ENCODE data around the gene PEX26. TPM values are rescaled to one million over a fixed set of nuclear protein-coding genes. Genes with fewer than 3 reads are reported as not detected.
"Not testable (repeated sequence)": the region's sequence is repeated elsewhere in the genome, so short reads cannot be mapped to it uniquely, and the experiment has no call there.

The PEX26 gene
- total RNA-seq, 1 experiment from 2014 or later, result 12.2 TPM

DNA sequence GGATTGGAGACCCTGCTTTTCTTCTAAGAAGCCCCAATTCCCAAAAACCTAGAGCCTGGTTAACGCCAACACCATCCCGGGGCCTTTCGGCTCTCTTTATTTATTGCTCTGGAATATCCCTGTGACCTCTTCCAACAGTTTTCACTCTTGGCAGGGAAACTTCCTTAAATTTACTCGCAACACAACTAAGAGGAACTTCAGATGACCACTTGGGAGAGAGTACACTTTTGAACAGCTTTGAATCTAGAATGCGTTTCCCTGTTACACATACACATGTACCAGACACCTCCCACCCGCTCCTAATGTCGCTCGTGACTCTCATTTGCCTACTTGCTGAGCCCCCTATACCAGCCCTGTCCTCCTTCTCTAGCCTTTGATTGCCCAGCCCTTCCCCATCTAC lies 52.2 kb downstream of the PEX26 start:
- no peak for DNase-seq (ENCODE audit: low read depth)
- in situ Hi-C loops (cut with HindIII; ENCODE audit: low pct_unique_long_range_greater_than_20kb, low sequenced_read_pairs), result no loop called here

GRCh38 chr22:18130699-18131429 lies 53.1 kb downstream of the PEX26 start:
- in situ Hi-C loops (cut with HindIII; ENCODE audit: low pct_unique_long_range_greater_than_20kb, low sequenced_read_pairs), result no loop called here

GRCh38 chr22:18133452-18133851 lies 55.7 kb downstream of the PEX26 start:
- in situ Hi-C loops (cut with HindIII; ENCODE audit: low pct_unique_long_range_greater_than_20kb, low sequenced_read_pairs), result no loop called here
- no peak for DNase-seq (ENCODE audit: low read depth)

More at GRCh38 chr22:18130699-18131429, 53.1 kb downstream of the PEX26 start:
- no peak for DNase-seq (ENCODE audit: low read depth)

- DNase-seq (ENCODE audit: low read depth), result no peak
These were observed 59.0 kb downstream of the PEX26 start for GRCh38 chr22:18136563-18137320.

GRCh38 chr22:18141004-18141403 lies 63.2 kb downstream of the PEX26 start:
- in situ Hi-C loops (cut with HindIII; ENCODE audit: low pct_unique_long_range_greater_than_20kb, low sequenced_read_pairs); DNase-seq (ENCODE audit: low read depth): not testable (repeated sequence)

More at GRCh38 chr22:18136563-18137320, 59.0 kb downstream of the PEX26 start:
- in situ Hi-C loops (cut with HindIII; ENCODE audit: low pct_unique_long_range_greater_than_20kb, low sequenced_read_pairs), result no loop called here

- in situ Hi-C loops (cut with HindIII; ENCODE audit: low pct_unique_long_range_greater_than_20kb, low sequenced_read_pairs), result no loop called here
These were observed 66.3 kb downstream of the PEX26 start for GRCh38 chr22:18144105-18144504.

DNA sequence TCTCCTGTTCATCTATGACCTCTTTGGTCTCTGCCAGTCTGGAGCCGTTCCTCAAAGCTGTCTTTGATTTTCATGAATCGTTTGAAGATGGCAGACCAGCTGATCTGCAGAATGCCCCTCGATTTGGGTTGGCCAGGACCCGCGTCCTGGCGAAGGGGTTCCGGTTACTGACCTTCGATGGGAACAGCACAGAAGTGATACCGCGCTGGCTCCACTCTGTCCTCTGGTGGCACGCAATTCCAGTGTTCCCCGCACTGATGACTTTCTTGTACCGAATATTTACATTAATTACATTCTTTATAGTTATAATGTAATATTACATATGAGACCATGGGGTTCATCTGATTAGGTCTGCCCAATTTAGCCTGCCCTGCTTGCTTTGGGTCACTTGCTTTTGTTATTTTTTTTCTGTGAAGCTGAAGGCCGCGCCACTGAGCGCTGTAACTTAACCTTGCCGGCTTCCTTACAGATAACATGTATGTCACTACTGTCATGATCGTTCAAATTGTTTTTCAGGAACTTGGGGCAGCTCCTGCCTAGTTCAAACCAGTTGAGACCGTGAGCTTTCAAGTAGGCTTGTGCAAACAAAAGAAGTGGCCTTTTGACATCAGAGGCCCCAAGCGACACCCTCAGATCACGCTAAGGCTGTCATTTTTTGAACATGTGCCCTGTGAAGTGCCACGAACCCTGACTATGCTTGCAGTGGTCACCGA lies 68.0 kb downstream of the PEX26 start:
- in situ Hi-C loops (cut with HindIII; ENCODE audit: low pct_unique_long_range_greater_than_20kb, low sequenced_read_pairs), result no loop called here
- no peak for DNase-seq (ENCODE audit: low read depth)

More at GRCh38 chr22:18144105-18144504, 66.3 kb downstream of the PEX26 start:
- DNase-seq (ENCODE audit: low read depth), result no peak

- no peak for DNase-seq (ENCODE audit: low read depth)
- in situ Hi-C loops (cut with HindIII; ENCODE audit: low pct_unique_long_range_greater_than_20kb, low sequenced_read_pairs), result no loop called here
These were observed 68.6 kb downstream of the PEX26 start for GRCh38 chr22:18146389-18146753.

DNA sequence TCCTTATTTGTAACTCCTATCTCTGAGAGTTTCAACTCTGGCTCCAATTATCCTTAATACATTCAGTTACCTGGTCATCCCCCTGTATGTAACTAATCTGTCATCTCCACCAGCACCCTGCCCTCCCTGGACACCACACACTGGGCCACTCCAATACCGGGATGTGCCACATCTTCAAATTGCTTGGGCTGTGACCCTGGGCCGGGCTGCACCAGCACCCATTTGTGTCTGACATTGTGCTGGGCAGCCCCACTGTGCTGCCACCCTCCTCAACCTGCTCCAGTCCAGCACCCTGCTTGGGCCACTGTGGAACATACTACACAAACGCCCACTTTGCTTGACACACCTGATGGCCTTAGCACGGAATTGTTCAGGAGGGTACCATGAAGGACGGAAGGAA lies 70.0 kb downstream of the PEX26 start:
- in situ Hi-C loops (cut with HindIII; ENCODE audit: low pct_unique_long_range_greater_than_20kb, low sequenced_read_pairs), result no loop called here
- no peak for DNase-seq (ENCODE audit: low read depth)

DNA sequence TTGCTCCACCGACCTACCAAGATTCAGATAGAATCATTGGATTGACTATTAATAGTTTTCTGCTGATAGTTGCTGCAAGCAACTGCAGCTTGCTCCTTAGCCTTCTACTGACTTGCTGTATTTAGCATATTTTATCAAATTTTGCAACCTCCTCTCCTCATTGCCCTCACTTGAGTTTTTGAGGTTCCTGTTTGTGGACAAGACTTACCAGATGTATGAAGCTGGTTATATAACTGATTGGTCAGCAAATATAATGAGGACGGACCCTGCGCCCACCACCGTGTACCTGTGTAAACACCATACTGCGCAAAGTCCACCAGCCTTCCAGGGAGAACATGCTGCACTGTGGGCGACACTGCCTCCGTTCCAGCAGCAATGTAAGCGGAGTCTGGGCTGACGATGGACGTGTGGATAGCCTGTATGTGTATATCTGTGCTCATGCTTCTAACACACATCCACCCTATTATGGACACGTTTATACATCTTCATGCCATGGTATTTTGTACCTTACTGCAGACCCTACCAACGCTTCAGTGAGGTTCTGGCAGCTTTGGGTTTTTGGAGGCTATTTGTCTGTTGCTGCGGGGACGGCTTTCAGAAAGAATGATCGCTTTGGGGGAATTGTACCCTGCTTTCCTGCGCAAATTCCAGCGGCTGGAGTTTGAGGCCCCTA lies 70.6 kb downstream of the PEX26 start:
- DNase-seq (ENCODE audit: low read depth), result no peak
- in situ Hi-C loops (cut with HindIII; ENCODE audit: low pct_unique_long_range_greater_than_20kb, low sequenced_read_pairs), result no loop called here

DNA sequence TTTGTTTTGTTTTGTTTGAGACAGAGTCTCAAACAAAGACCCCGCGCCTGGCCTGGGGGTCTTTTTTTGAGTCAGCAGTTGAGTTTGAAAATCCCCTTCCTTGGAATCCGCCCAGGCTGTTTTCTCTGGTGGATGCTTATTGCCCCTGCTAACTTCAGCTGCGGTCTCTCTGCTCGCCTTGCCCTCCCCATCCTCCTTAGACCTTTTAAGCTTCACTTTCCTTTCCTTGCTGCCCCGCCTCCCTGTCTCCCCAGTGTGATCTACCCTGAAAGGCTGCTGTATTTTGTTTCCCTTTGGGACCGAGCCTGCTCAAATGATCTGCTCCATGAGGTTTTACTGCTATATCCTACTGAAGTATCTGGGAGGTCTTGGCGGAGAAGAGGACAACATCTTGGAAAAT lies 74.7 kb downstream of the PEX26 start:
- DNase-seq (ENCODE audit: low read depth), result no peak
- in situ Hi-C loops (cut with HindIII; ENCODE audit: low pct_unique_long_range_greater_than_20kb, low sequenced_read_pairs), result no loop called here

GRCh38 chr22:18154821-18155390 lies 77.1 kb downstream of the PEX26 start:
- in situ Hi-C loops (cut with HindIII; ENCODE audit: low pct_unique_long_range_greater_than_20kb, low sequenced_read_pairs), result no loop called here
- DNase-seq (ENCODE audit: low read depth), result no peak

Other genes starting within 250 kb of the PEX26 start
- 12.3 and 14.5 TPM in 2 replicates for gene MICAL3, start 53.4 kb upstream of the PEX26 start, total RNA-seq (2014; rRNA removed; shearing (Covaris generic); ENCODE audit: low replicate concordance)
- gene TUBA8, start 32.8 kb downstream of the PEX26 start, total RNA-seq (2014; rRNA removed; shearing (Covaris generic); ENCODE audit: low replicate concordance), result 2.4 and 6.1 TPM in 2 replicates
- gene USP18, start 72.2 kb downstream of the PEX26 start, total RNA-seq (2014; rRNA removed; shearing (Covaris generic); ENCODE audit: low replicate concordance), result 42.8 and 46.2 TPM in 2 replicates

Data from Caki2 (cell line).